Activated CD8-positive, alpha-beta memory T cell treated with anti-CD3 and anti-CD28 coated beads, Interleukin-2, amount 50 U/mL, for 24 hours (primary cell): ENCODE measurements around the gene CSF1.
A peak's percentile ranks its signal among the peaks of the same experiment; 100 is the strongest.
"Not testable (repeated sequence)": the region's sequence is repeated elsewhere in the genome, so short reads cannot be mapped to it uniquely, and the experiment has no call there.

Source experiments
- DNase-seq: peaks from one replicate; pipeline ENCODE4 v3.0.0-alpha.2; 2020; ENCODE audit errors: extremely low read depth

Gene CSF1

GRCh38 chr1:109910123-109910962 is at the start of gene CSF1:
Gene CSF1 (plus strand): TSS chr1:109910849. CDS start chr1:109911024, 175 bp downstream.
- DNase-seq = peak; percentile 30

- not testable (repeated sequence) for DNase-seq
Observed at GRCh38 chr1:109861616-109862015, 49.0 kb upstream of the CSF1 start.

GRCh38 chr1:109863667-109864046 is 47.0 kb upstream of the CSF1 start:
- DNase-seq = no peak

- no peak for DNase-seq
Observed at GRCh38 chr1:109864047-109864822, 46.4 kb upstream of the CSF1 start.

GRCh38 chr1:109864930-109865612 is 45.6 kb upstream of the CSF1 start:
- DNase-seq = no peak

GRCh38 chr1:109866071-109866470 is 44.6 kb upstream of the CSF1 start:
- DNase-seq = no peak

GRCh38 chr1:109873278-109874175 is 37.1 kb upstream of the CSF1 start:
- DNase-seq = no peak

GRCh38 chr1:109874445-109874844 is 36.2 kb upstream of the CSF1 start:
- no peak for DNase-seq

GRCh38 chr1:109875874-109876273 is 34.8 kb upstream of the CSF1 start:
- DNase-seq = no peak

GRCh38 chr1:109876617-109877316 is 33.9 kb upstream of the CSF1 start:
- DNase-seq = no peak

- DNase-seq = no peak
Observed at GRCh38 chr1:109877317-109877771, 33.3 kb upstream of the CSF1 start.

- DNase-seq = no peak
Observed at GRCh38 chr1:109877776-109878175, 32.9 kb upstream of the CSF1 start.

- no peak for DNase-seq
Observed at GRCh38 chr1:109878531-109879104, 32.0 kb upstream of the CSF1 start.

- DNase-seq = not testable (repeated sequence)
Observed at GRCh38 chr1:109879371-109879770, 31.3 kb upstream of the CSF1 start.

- no peak for DNase-seq
Observed at GRCh38 chr1:109879881-109880525, 30.6 kb upstream of the CSF1 start.

- DNase-seq = no peak
Observed at GRCh38 chr1:109880971-109881894, 29.4 kb upstream of the CSF1 start.

GRCh38 chr1:109881906-109882287 is 28.8 kb upstream of the CSF1 start:
- no peak for DNase-seq
